HG03175 (cell line): ENCODE results near the gene ING3.
"Not testable (repeated sequence)": the region's sequence is repeated elsewhere in the genome, so short reads cannot be mapped to it uniquely, and the experiment has no call there.

Experiments
- ATAC-seq: cut with Tn5 transposase; IDR thresholded peaks from one replicate; pipeline ENCODE4 v1.9.1; 2021; ENCODE audit warnings: mild to moderate bottlenecking, moderate library complexity; ENCODE audit not compliant: unreplicated experiment

The ING3 gene

GRCh38 chr7:121001234-121001906, 50.8 kb downstream of the ING3 start:
- ATAC-seq: no peak

DNA sequence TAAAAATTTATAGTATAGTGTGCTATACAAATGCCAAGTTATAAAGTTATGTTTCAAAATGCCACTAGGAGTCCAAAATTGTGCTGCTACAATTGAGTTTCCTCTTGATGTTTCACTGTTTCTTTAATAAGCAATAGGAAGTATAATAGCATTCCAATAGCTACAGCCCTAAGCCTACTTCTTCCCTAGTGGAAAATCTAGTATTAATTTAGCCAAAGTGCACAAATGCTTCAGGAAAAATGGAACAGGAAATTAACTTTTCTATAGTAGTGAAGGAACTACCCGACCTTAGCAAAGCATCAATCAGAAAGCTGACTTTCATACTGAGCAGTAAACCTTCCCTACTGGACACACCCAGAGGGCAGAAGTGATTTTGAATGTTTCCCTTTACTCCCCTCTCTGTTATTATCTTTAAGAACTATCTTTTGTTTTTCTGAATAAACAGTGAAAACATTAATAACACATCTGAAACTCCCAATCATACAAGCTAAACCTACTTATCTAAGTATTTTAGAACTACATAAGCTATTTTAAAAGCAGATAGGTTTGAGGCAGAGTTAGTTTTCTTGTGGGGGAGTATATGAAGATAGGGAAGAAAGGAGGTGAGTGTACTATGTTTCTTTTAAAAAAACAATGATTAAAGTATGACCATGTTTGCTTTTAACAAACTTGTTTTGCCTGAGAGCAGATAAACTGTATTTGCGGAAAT, 51.6 kb downstream of the ING3 start:
- ATAC-seq: no peak

- no peak for ATAC-seq
Measured at GRCh38 chr7:121002757-121003200, 52.2 kb downstream of the ING3 start.

- no peak for ATAC-seq
Measured at GRCh38 chr7:121003986-121004685, 53.6 kb downstream of the ING3 start.

DNA sequence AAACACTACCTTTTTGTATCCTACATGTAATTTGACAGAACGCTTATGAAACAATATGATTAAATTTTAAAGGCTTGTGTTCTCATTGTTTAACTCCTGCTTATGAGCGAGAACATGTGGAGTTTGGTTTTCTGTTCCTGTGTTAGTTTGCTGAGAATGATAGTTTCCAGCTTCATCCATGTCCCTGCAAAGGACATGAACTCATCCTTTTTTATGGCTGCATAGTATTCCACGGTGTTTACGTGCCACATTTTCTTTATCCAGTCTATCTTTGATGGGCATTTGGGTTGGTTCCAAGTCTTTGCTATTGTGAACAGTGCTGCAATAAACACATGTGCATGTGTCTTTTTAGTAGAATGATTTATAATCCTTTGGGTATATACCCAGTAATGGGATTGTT, 54.5 kb downstream of the ING3 start:
- not testable (repeated sequence) for ATAC-seq

DNA sequence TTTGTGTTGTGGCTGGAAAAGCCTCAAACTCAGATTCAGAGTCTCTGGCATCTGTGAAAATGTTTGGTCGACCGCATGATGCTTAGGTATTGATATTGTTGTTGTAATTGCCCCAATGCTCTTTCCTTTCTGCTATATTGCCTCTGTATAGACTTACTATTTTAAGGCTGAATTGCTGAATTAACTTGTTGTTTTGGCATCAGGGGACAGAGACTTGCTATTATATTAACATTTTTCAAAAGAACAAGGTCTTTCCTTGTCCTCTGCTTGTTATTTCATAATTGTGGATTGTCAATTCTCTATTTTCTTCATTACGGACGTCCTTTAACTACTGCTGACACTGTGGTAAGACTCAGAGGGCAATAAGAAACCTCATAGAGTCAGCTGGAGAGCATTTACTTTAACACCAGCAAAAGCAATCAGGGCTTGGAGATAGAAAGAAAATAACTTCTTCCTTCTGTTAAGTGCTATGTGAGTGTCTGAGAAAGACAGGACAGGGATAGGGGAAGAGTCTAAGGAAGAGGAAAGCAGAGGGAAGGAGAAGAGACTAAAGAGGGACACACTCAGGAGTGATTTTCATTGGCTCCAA, 55.5 kb downstream of the ING3 start:
- ATAC-seq: no peak

DNA sequence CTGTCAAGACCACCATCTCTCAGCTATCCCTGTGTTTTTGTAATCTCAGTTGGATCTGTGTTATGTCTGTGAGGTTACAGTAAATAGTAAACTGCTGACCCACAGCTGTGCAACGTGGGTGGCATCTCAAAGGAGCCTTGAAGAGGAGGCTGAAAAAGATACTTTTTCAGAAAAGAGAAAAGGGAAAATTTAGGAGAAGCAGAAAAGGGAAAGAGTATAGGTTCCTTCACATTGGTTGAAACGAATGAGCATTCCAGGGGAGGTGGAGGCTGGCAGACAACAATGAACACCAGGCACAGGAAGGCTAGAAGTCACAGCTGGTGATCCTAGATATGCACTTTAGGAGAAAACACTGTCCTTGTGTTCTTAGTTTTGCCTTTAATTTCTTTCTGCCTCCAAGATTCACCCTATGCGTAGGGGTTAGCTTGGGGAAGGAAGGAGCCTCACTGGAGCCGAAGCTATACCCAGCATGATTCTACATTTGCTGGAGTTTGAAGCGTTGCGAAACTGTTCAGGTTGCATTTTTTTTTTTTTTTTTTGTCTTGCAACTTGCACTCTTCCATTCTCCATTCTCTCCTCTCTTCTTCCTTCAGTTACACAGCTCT, 56.2 kb downstream of the ING3 start:
- ATAC-seq: no peak

GRCh38 chr7:121008816-121009215, 58.2 kb downstream of the ING3 start:
- ATAC-seq: no peak

GRCh38 chr7:121011401-121011800, 60.8 kb downstream of the ING3 start:
- ATAC-seq: no peak

DNA sequence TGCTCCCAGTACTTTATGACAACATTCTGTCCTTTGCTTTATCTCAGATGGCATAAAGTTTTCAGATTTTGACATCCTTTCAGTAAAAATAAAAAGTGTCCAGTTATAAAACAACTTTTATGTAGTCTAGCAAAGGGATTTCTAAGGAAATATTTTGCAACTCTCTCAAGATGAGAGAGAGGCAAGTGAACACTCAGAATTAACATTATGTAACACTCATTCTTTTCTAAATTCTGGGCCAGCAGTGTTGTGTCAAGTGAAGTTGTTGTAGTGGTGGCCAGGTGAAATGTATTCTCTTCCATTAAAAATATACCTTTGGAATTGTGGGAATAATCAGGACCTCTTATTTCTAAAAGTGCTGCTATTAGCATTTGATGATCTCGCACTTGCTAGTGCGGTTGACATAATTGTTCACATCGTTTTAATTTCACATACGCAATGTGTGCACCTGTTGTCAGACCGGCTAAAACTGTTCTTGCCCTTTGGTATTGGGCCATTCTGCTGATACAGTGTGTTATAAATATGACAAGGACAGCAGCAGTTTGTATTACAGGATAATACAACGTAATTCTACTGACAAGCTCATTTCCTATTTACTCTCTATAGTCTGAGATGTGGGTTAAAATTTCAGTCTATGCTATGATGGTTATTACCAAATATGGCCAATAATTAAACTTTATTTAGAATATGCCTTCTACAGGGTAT, 61.7 kb downstream of the ING3 start:
- no peak for ATAC-seq

- no peak for ATAC-seq
Measured at GRCh38 chr7:121012919-121013318, 62.3 kb downstream of the ING3 start.

DNA sequence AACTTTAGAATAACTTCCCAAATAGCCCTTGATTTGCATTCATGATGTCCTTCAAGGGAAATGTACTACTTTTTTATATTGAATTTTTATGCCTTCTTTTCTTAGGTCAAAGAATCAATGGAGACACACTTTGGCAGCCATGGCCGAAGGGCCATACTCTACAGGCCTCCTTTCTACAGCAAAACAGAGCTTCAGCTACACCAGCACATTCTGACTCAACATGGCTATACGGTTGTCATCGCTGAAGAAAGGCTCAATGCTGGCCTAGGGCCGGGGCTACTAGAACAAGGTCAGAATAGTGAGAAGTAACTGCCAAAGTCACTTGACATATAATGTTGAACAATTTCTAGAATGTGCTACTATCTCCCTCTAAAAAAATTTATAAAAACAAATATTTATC, 65.0 kb downstream of the ING3 start:
- ATAC-seq: no peak

- no peak for ATAC-seq
Measured at GRCh38 chr7:121016966-121017365, 66.4 kb downstream of the ING3 start.

DNA sequence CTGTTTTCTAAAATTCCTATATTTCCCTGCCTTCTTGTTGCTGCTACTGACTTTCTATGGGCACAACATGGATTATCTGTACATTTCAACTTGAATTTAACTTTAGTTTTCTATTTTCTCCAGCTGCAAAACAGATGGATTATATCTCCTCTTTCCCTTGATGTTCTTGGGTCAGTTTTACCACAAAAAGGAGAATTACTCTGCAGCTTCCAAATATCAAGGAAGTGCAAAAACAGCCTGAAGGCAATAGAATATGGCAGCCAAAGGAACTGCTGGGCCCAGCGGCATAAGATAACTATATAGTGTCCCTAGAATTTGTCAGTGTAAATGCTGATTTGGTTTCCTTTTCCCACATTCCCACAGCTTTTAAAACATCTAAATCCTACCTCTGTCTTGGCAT, 67.0 kb downstream of the ING3 start:
- no peak for ATAC-seq

- no peak for ATAC-seq
Measured at GRCh38 chr7:121019018-121019417, 68.4 kb downstream of the ING3 start.

GRCh38 chr7:121020249-121020988, 69.8 kb downstream of the ING3 start:
- ATAC-seq: no peak

GRCh38 chr7:121020989-121021969, 70.7 kb downstream of the ING3 start:
- ATAC-seq: no peak

DNA sequence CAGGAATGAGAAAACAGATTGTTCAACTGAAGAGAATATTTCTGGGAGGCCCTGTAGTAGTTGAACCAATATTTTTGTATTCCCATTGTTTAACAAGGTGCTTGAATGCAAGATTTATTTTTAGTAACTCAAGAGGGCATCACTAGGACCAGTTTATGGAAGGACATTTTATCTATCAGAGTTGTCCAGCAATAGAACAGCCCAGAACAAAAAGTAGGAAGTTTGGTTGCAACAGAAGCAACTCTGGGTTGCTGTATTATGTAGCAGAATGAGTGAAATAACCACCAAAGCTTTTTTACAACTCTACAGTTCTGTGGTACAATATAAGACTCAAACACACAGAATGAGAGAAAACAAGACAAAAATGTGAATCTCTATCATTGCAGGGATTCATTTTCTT, 72.6 kb downstream of the ING3 start:
- ATAC-seq: no peak
